Gastroesophageal sphincter (tissue), 4 donors: ENCODE data around the gene ACOX1. TPM values are rescaled to one million over a fixed set of nuclear protein-coding genes. Genes with fewer than 3 reads are reported as not detected.

ENCODE experiments used
- ATAC-seq: fragments of 150-250 bp; one replicate; pipeline ENCODE4 v1.9.1; 2016; ENCODE audit warnings: mild to moderate bottlenecking, moderate library complexity
- H3K27ac ChIP-seq, 4 donors: fragments of 200-600 bp; sonication (generic) in 3 of 4; 1 replicate in 3 of 4; 2 replicates in 1 of 4; pipeline ENCODE4 v1.5.1; 2016 to 2019
- H3K27me3 ChIP-seq: fragments of 200-600 bp; sonication (generic); one replicate; pipeline ENCODE4 v1.5.1; 2019
- H3K36me3 ChIP-seq, 2 donors: fragments of 200-600 bp; sonication (generic); one replicate each; pipeline ENCODE4 v1.5.1; 2019; ENCODE audit warnings: control low read depth in 1 of 2
- H3K4me1 ChIP-seq, 3 donors: fragments of 200-600 bp; sonication (generic); 1 replicate in 2 of 3; 2 replicates in 1 of 3; pipeline ENCODE4 v1.5.1; 2016 to 2019; ENCODE audit warnings: control low read depth in 2 of 3
- H3K4me3 ChIP-seq, 2 donors: fragments of 200-600 bp; sonication (generic); one replicate each; pipeline ENCODE4 v1.5.1; 2019; ENCODE audit warnings: mild to moderate bottlenecking in 1 of 2, moderate library complexity in 1 of 2
- H3K9me3 ChIP-seq, 3 donors: fragments of 200-600 bp; sonication (generic); one replicate each; pipeline ENCODE4 v1.5.1; 2017 to 2019; ENCODE audit warnings: control low read depth in 2 of 3
- EP300 ChIP-seq: sonication (generic); formaldehyde crosslinking; IDR thresholded peaks from one replicate; pipeline ENCODE4 v1.6.1; 2017; ENCODE audit warnings: antibody characterized with exemption, mild to moderate bottlenecking
- POLR2A ChIP-seq, 2 donors: fragments of 450-650 bp; IDR thresholded peaks; one replicate each; pipeline ENCODE4 v1.6.1; 2017; ENCODE audit warnings: antibody characterized with exemption in 2 of 2, mild to moderate bottlenecking in 2 of 2, moderate library complexity in 1 of 2
- POLR2AphosphoS5 ChIP-seq: sonication (generic); formaldehyde crosslinking; IDR thresholded peaks from one replicate; pipeline ENCODE4 v1.6.1; 2017; ENCODE audit warnings: antibody characterized with exemption
- WGBS, 2 donors: methylation state at CpG; one replicate each; pipeline ENCODE4 v1.1.5; 2018; ENCODE audit warnings: low coverage in 1 of 2; 5-methylcytosine and 5-hydroxymethylcytosine counted together
- total RNA-seq, 4 donors: library from RNA; depleted of rRNA; stranded (reverse); fragments of >200 nt; gene quantifications; one replicate each; pipeline ENCODE4 v1.1.0, GENCODE V29; 2016
- TF ChIP-seq, protein P1 (sequence below), 4 experiments: fragments of 200-600 bp in 2 of 4; fragments of 450-650 bp in 2 of 4; sonication (generic) in 1 of 4; IDR thresholded peaks; one replicate each; pipeline ENCODE4 v1.5.1; 2017 to 2019; ENCODE audit warnings: antibody characterized with exemption in 4 of 4, mild to moderate bottlenecking in 2 of 4, moderate library complexity in 2 of 4

ACOX1 gene
- total RNA-seq, 4 donors from 2014 or later: 45.9 to 63.4 (median 54.2) TPM

DNA sequence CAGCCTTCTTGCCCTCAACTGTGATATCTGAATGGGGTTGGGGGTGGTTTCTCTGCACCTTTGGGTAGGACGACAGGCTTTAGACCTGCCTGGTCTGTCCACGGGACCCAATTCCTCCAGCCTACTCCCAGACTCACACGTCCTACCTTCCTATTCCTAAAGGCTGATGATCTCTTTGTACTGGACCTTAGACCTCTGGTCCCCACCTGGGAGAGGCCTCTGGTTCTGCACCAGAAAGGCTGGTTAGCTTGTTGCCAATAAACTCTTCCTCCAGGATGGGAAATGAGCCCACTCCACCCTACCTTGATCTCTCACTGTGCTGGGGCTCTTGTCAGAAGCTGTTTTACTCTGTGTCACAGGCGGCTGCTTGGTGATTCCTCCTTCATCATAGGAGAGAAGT, 52.5 kb downstream of the ACOX1 start:
- TF ChIP-seq POLR2AphosphoS5: no peak
- TF ChIP-seq POLR2A (IDR thresholded peaks at IDR 0.05): no peak
- TF ChIP-seq, protein P1, sequence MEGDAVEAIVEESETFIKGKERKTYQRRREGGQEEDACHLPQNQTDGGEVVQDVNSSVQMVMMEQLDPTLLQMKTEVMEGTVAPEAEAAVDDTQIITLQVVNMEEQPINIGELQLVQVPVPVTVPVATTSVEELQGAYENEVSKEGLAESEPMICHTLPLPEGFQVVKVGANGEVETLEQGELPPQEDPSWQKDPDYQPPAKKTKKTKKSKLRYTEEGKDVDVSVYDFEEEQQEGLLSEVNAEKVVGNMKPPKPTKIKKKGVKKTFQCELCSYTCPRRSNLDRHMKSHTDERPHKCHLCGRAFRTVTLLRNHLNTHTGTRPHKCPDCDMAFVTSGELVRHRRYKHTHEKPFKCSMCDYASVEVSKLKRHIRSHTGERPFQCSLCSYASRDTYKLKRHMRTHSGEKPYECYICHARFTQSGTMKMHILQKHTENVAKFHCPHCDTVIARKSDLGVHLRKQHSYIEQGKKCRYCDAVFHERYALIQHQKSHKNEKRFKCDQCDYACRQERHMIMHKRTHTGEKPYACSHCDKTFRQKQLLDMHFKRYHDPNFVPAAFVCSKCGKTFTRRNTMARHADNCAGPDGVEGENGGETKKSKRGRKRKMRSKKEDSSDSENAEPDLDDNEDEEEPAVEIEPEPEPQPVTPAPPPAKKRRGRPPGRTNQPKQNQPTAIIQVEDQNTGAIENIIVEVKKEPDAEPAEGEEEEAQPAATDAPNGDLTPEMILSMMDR (IDR thresholded peaks at IDR 0.05): no peak
- no peak for TF ChIP-seq EP300
- Histone ChIP-seq H3K9me3 (no peaks in the 10 kb centered on the region), H3K4me1 (no peaks in the 10 kb centered on the region), H3K4me3 (no peak overlapping the region), H3K36me3 (peaks cover 0 to 71% of the 10 kb centered on the region in 2 donors), H3K27me3 (no peaks in the 10 kb centered on the region), H3K27ac (no peak overlapping the region)
- ATAC-seq: no peak
- 97 to 100% methylated on average over 3 of the region's 4 CpGs for WGBS, 2 donors

DNA sequence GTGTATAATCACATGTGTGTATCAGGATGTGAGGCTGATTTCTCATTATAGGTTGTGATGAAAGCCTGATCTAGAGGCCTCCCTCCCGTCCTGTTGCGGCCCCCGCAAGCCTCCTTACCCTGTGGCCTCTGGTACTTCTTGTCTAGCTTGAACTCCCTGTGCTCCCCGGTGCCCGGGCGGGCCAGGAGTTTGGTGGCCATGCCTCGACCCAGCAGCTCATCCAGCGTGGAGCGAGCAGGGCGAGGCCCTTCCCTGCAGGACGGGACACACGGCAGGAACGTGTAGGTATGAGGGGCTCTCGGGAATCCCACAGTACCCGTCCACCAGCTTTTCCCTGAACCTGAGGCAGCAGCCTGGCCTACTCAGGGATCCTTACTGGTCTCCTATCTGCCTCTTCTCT, 53.1 kb downstream of the ACOX1 start:
- H3K27me3 ChIP-seq: no peaks in the 10 kb centered on the region
- TF ChIP-seq, protein P1 (IDR thresholded peaks at IDR 0.05): no peak
- TF ChIP-seq EP300 (no peak), POLR2A (IDR thresholded peaks at IDR 0.05) (no peak), POLR2AphosphoS5 (no peak)
- H3K27ac ChIP-seq: no peak overlapping the region
- no peak for ATAC-seq
- H3K4me3 ChIP-seq: no peak overlapping the region
- H3K4me1 ChIP-seq: no peaks in the 10 kb centered on the region
- 90 to 100% methylated on average over 2 to 3 of the region's 15 CpGs for WGBS, 2 donors
- H3K9me3 ChIP-seq: no peaks in the 10 kb centered on the region
- H3K36me3 ChIP-seq: peaks cover 0 to 77% of the 10 kb centered on the region in 2 donors

DNA sequence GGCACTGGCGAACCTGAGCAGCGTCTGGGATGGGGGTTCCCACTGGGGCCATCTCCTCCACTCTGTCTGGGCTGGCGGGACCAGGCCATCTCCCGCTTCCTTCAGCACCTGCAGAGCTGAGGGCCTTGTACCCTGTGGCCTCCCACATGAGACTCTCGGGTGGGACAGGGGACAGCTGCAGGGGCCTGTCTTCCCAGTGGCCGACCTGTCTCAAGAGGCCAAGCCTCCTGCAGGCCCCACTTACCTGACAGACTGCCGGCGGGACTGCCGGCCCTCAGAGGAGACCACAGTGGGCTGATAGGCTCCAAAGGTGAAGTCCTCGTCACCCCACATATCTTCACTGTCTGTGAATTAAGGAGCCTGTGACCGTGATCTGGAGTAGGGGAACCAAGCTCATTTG, 53.9 kb downstream of the ACOX1 start:
- H3K27ac ChIP-seq: no peak overlapping the region
- no peaks in the 10 kb centered on the region for H3K4me1 ChIP-seq
- H3K36me3 ChIP-seq: peaks cover 0 to 77% of the 10 kb centered on the region in 2 donors
- no peak overlapping the region for H3K4me3 ChIP-seq
- no peaks in the 10 kb centered on the region for H3K9me3 ChIP-seq
- TF ChIP-seq POLR2A (IDR thresholded peaks at IDR 0.05): no peak
- TF ChIP-seq, protein P1 (IDR thresholded peaks at IDR 0.05): no peak
- TF ChIP-seq EP300: no peak
- ATAC-seq: no peak
- 100% methylated on average over 1 of the region's 11 CpGs; no CpG with 5 or more reads in 1 of the 2 donors for WGBS, 2 donors
- H3K27me3 ChIP-seq: no peaks in the 10 kb centered on the region

- Histone ChIP-seq H3K9me3 (no peaks in the 10 kb centered on the region), H3K4me3 (no peak overlapping the region), H3K27ac (no peak overlapping the region), H3K27me3 (no peaks in the 10 kb centered on the region), H3K4me1 (no peaks in the 10 kb centered on the region), H3K36me3 (peaks cover 0 to 81% of the 10 kb centered on the region in 2 donors)
- no peak for TF ChIP-seq POLR2A (IDR thresholded peaks at IDR 0.05)
- TF ChIP-seq POLR2AphosphoS5: no peak
- TF ChIP-seq, protein P1 (IDR thresholded peaks at IDR 0.05): no peak
- TF ChIP-seq EP300: no peak
- ATAC-seq: no peak
- WGBS, 2 donors: no CpG with 5 or more reads among the region's 19 CpGs
Measured at GRCh38 chr17:75922963-75923874, 55.7 kb downstream of the ACOX1 start.
